SJSA1 (cell line): ENCODE data around the gene A3GALT2. TPM values are rescaled to one million over a fixed set of nuclear protein-coding genes. Genes with fewer than 3 reads are reported as not detected.

Experiments
- DNase-seq, 2 experiments: peaks; one replicate each; pipeline ENCODE4 v3.0.0-alpha.2; 2015 to 2020; ENCODE audit warnings: low spot score in 2 of 2, low read depth in 1 of 2
- H3K27ac ChIP-seq: fragments of 250-450 bp; sonication (Bioruptor Pico); 2 replicates; pipeline ENCODE4 v1.5.1; 2020; ENCODE audit warnings: mild to moderate bottlenecking, moderate library complexity
- H3K27me3 ChIP-seq: fragments of 250-450 bp; sonication (Bioruptor Pico); replicated peaks from 2 replicates; pipeline ENCODE4 v1.5.1; 2020; ENCODE audit warnings: mild to moderate bottlenecking, moderate library complexity
- H3K36me3 ChIP-seq: fragments of 250-450 bp; sonication (Bioruptor Pico); 2 replicates; pipeline ENCODE4 v1.5.1; 2020; ENCODE audit warnings: mild to moderate bottlenecking
- H3K4me1 ChIP-seq: fragments of 250-450 bp; sonication (Bioruptor Pico); replicated peaks from 2 replicates; pipeline ENCODE4 v1.6.1; 2021; ENCODE audit warnings: mild to moderate bottlenecking
- H3K4me3 ChIP-seq: fragments of 250-450 bp; sonication (Bioruptor Pico); 2 replicates; pipeline ENCODE4 v1.5.1; 2020; ENCODE audit warnings: mild to moderate bottlenecking
- H3K9me3 ChIP-seq: fragments of 250-450 bp; sonication (Bioruptor Pico); replicated peaks from 2 replicates; pipeline ENCODE4 v1.5.1; 2020; ENCODE audit warnings: mild to moderate bottlenecking
- total RNA-seq: library from RNA; depleted of rRNA; stranded (reverse); fragments of >200 nt; shearing (Covaris generic); gene quantifications from 2 replicates; pipeline ENCODE4 v1.2.3, GENCODE V29; 2014

A3GALT2 gene
- total RNA-seq, 1 experiment from 2014 or later, result not detected

DNA sequence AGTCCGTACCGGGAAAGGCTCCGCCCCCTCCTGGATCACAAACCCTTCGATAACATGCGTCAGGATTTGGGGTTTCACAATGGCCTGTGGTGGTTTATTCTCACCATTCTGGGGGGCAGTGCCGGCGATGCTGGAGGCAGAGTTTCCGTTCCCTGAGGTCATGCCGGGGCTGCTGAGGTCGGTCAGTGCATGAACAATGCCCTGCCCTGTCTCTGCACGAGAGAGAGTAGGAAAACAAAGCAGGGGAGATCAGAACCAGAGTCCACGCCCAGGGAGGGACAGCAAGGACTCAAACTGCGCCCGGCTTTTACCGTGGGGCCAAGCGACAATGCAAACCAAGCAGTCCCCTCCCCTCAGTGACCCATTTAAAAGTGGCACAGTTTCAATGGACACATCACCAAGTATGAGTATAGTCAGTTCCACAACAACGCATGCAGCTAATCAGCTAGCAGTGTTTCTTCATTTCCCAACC, 13.2 kb upstream of the A3GALT2 start:
- H3K36me3 ChIP-seq, result peaks cover 67% of the 10 kb centered on the region
- peaks cover 22% of the 10 kb centered on the region for H3K4me1 ChIP-seq
- no peak overlapping the region for H3K27ac ChIP-seq
- no peaks in the 10 kb centered on the region for H3K9me3 ChIP-seq
- no peaks in the 10 kb centered on the region for H3K27me3 ChIP-seq
- DNase-seq, result no peak
- no peak overlapping the region for H3K4me3 ChIP-seq

DNA sequence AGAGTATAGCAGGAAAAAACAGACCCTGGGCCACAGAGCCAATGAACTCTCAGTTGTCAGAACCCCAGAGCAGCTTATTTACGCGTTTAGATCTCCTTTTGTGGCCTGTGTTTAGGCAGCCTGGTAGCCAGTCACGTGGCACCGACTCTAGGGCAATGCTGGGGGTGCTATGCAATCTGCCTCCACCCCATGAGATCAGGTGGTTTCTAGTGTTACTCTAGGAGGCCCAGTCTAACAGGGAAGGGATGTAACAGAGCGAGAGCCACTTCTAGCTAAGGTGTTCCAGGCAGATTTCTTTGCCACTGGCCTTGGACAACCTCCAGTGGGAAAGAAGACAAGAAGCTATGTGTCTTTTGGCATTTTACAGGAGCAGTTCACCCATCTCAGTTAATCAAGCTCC, 12.0 kb upstream of the A3GALT2 start:
- Histone ChIP-seq H3K36me3 (peaks cover 76% of the 10 kb centered on the region), H3K4me3 (no peak overlapping the region), H3K27ac (no peak overlapping the region), H3K4me1 (peaks cover 13% of the 10 kb centered on the region), H3K9me3 (no peaks in the 10 kb centered on the region), H3K27me3 (no peaks in the 10 kb centered on the region)
- DNase-seq, result no peak

DNA sequence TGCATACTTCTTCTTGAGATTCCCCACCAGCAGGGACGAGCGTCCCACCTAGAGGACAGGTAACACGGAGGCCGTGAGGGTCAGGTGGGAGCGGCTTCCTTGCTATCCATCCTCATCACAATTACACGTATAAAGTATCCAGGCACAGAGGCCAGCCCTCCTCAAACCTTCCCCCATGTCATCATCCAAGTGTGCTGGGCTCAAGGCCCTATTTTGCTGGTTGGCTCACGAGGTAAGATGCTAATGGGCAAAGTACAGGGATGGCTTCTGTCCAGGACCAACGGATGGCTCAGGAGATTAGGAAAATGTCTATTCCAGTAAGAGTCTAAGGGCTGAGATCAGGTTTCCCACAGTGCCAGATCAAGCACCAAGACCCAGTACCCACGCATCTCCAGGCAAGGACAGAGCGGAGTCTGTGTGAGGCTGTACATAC, 11.5 kb upstream of the A3GALT2 start:
- DNase-seq, result no peak
- H3K27ac ChIP-seq, result no peak overlapping the region
- H3K4me3 ChIP-seq, result no peak overlapping the region
- no peaks in the 10 kb centered on the region for H3K9me3 ChIP-seq
- no peaks in the 10 kb centered on the region for H3K27me3 ChIP-seq
- H3K4me1 ChIP-seq, result peaks cover 13% of the 10 kb centered on the region
- peaks cover 82% of the 10 kb centered on the region for H3K36me3 ChIP-seq

DNA sequence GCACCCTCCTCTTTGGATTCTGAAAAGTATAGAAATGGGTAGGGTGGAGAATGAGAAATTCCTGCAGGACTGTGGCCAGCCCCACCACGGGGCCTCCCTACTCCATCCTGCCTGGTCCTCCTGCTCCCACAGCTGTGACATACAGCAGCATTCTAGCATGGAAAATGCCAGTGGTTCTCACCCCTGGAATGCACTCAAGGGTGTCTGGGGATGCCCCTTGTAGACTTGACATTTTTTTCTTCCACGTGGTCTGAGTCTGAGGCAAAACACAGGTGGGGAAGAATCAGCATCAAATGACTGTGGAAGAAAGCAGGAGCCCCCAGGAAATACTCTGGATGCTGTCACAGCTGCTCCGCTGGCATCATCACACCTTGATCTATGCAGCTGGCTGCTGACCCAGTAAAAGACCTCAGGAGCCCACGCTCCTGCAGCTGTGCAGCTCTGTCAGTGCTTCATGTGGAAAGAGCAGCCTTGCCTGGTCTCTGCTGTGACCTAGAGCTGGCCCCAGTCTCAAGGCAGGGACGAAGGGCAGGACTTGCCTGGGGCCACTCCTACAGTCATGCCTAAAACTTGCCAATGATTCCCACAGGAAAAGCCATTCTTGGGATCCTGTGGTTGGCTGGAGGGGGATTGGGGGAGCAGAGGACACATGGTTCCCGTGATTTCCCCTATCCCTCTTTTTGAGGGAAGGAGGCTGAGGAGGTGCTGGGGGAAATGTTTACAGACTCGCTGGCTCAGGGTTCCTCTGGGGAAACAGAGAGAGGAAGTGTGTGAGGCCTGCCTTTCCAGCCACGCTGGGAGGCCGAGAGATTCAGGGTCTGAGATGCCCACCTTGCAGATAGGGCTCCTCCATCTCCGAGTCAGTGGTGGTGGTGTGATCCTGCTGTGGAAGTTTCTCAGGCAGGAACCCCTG, 10.8 kb upstream of the A3GALT2 start:
- H3K27me3 ChIP-seq, result no peaks in the 10 kb centered on the region
- no peak overlapping the region for H3K27ac ChIP-seq
- H3K9me3 ChIP-seq, result no peaks in the 10 kb centered on the region
- peaks cover 88% of the 10 kb centered on the region for H3K36me3 ChIP-seq
- no peak for DNase-seq
- no peak overlapping the region for H3K4me3 ChIP-seq
- H3K4me1 ChIP-seq, result peaks cover 8% of the 10 kb centered on the region

DNA sequence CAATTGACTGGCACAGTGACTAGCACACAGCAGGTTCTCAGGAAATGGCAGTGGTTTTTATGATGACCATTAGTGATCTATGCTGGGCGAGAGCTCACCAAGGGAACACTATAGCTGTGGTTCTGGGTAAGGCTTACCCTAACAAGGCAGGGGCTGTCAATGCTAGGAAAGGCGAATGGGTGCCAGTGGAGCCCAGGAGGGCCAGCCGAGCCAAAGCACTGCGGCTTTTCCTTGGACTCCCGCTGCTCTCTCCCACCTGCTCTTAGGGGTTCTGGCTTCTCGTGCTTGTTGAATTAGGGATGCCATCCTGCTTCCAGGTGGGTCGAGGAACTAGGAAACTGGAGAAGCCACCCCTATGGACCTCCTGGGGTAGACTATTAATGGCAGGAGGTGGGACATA, 10.0 kb upstream of the A3GALT2 start:
- H3K4me1 ChIP-seq, result peaks cover under 1% of the 10 kb centered on the region
- H3K36me3 ChIP-seq, result peaks cover 94% of the 10 kb centered on the region
- DNase-seq, result no peak
- no peak overlapping the region for H3K4me3 ChIP-seq
- H3K27me3 ChIP-seq, result no peaks in the 10 kb centered on the region
- H3K9me3 ChIP-seq, result no peaks in the 10 kb centered on the region
- H3K27ac ChIP-seq, result no peak overlapping the region

DNA sequence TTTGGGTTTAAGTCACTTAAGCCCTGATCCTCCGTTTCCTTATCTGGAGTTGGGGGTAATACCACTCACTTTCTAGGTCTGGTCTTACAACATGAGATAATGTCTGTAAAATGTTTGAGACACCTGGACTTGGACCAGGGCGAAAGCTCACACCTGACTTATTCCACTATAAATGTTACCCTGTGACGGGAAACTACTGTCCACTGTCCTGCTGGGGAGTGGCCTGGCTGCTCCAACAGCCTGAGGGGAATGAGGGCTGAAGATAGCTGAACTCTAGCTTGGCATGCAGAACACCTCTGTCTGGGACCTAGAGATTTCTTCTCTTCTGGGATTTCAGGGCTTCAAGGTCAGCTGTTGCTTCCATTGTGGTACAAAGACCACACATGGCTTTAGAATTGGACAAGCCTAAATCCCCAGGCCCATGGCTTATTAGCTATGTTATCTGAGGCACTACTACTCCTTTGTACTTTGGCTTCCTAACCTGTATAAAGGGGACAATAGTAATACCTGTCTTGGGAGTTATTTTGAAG, 9.5 kb upstream of the A3GALT2 start:
- Histone ChIP-seq H3K9me3 (no peaks in the 10 kb centered on the region), H3K4me1 (no peaks in the 10 kb centered on the region), H3K36me3 (peaks cover 97% of the 10 kb centered on the region), H3K27me3 (no peaks in the 10 kb centered on the region), H3K4me3 (no peak overlapping the region), H3K27ac (no peak overlapping the region)
- no peak for DNase-seq

DNA sequence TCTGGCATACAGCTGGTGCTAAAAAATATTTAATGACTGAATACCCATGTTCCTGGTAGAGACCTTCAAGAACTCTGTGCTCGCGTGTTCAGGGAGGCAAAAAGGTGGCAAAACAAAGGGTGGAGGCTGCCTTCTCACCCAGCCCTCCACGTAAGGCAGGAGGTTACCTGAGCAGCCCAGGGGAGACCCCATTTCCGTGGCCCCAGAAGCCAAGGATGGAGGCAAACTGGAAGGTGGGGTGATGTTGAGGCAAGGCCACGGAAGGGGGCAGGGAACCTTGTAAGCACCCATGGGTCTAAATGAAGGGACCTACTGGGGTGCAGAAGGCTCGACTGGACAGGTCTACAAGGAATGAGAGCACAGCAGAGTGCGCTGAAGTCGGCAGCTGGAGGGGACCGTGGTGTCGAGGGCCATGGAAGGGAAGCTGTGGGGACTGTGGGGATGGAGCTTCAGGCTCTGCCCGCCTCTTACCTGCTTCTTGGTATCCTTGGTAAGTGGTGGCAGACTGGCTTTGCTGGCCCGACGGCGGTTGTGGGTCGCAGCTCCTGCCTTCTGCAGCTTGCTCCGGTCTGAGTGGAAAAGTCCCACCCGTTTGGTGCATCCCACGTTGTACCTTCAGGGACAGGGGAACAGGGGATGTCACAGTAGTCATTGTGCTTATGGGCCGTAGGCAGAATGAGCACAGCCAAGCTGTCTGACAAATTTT, 8.9 kb upstream of the A3GALT2 start:
- H3K27ac ChIP-seq, result no peak overlapping the region
- H3K27me3 ChIP-seq, result no peaks in the 10 kb centered on the region
- no peaks in the 10 kb centered on the region for H3K9me3 ChIP-seq
- no peak for DNase-seq
- no peaks in the 10 kb centered on the region for H3K4me1 ChIP-seq
- peaks cover 100% of the 10 kb centered on the region for H3K36me3 ChIP-seq
- no peak overlapping the region for H3K4me3 ChIP-seq

DNA sequence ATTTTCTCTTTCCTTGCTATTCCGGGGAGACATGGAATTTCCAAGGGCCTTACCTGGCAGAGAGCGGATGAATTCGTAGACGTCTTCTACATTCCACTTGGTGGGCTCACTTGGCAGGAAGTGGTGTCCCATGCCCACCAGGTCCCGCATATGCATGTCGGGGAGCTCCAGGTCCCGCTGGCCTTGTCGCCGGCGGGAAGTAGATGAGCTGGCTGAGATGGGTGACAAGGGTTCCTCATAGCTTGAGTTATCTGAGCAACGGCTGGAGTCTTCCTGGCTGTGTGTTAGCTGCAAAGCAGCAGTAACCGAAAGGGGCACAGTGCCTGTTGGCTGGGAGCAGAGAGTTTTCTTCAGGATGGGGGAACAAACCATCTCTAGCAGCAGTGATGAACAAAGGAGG, 7.9 kb upstream of the A3GALT2 start:
- Histone ChIP-seq H3K4me3 (no peak overlapping the region), H3K36me3 (peaks cover 100% of the 10 kb centered on the region), H3K27ac (no peak overlapping the region), H3K27me3 (no peaks in the 10 kb centered on the region), H3K9me3 (no peaks in the 10 kb centered on the region), H3K4me1 (no peaks in the 10 kb centered on the region)
- DNase-seq, result no peak

DNA sequence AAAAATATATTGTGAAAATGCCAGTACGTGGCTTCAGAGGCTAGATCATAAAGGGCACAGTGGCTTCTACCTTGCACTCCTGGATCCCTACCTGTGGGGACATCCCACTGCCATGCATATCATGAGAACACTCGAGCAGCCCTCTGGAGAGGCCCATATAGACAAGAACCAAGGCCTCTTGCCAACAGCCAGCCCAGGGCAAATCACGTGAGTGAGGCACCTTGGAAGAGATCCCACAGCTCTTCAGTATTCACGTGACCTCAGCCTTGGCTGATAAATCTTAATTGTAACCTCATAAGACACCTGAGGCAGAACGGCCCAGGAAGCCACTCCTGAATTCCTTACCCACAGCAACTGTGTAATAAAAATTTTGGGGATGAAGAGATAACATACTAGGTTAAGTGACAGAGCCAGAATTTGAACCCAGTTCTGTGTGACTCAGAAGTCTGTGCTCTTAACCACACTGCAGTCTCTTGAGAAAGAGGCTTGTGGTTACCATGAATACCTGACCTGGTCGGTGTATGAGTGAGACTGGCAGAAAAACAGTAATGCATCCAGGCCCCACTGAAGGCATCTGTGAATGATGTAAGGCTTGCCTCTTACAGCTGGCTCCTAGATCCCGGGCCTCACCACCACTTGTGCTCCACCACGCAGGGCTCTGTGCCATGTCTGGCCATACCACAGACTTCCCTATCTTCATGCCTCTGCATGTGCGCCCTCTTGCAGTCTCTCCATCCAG, 6.9 kb upstream of the A3GALT2 start:
- H3K27ac ChIP-seq, result no peak overlapping the region

DNA sequence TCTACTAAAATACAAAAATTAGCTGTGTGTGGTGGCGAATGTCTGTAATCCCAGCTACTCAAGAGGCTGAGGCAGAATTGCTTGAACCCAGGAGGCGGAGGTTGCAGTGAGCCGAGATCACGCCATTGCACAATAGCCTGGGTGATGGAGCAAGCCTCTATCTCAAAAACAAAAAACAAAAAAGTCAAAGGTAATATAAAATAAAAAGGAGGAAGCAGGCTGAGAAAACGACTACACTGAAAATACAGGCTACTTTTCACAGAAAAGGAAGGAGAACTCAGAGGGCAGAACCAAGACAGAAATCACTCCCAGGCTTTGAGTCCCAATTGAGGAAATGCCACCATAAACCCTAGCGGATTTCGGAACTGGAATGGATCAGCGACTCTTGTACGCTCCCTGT, 5.9 kb upstream of the A3GALT2 start:
- H3K4me3 ChIP-seq, result no peak overlapping the region
- H3K27ac ChIP-seq, result no peak overlapping the region
- H3K27me3 ChIP-seq, result no peaks in the 10 kb centered on the region
- H3K9me3 ChIP-seq, result no peaks in the 10 kb centered on the region
- H3K4me1 ChIP-seq, result no peaks in the 10 kb centered on the region
- peaks cover 94% of the 10 kb centered on the region for H3K36me3 ChIP-seq
- no peak for DNase-seq

More for the DNA sequence above, 6.9 kb upstream of the A3GALT2 start:
- Histone ChIP-seq H3K36me3 (peaks cover 100% of the 10 kb centered on the region), H3K27me3 (no peaks in the 10 kb centered on the region), H3K4me1 (no peaks in the 10 kb centered on the region), H3K9me3 (no peaks in the 10 kb centered on the region), H3K4me3 (no peak overlapping the region)
- no peak for DNase-seq

DNA sequence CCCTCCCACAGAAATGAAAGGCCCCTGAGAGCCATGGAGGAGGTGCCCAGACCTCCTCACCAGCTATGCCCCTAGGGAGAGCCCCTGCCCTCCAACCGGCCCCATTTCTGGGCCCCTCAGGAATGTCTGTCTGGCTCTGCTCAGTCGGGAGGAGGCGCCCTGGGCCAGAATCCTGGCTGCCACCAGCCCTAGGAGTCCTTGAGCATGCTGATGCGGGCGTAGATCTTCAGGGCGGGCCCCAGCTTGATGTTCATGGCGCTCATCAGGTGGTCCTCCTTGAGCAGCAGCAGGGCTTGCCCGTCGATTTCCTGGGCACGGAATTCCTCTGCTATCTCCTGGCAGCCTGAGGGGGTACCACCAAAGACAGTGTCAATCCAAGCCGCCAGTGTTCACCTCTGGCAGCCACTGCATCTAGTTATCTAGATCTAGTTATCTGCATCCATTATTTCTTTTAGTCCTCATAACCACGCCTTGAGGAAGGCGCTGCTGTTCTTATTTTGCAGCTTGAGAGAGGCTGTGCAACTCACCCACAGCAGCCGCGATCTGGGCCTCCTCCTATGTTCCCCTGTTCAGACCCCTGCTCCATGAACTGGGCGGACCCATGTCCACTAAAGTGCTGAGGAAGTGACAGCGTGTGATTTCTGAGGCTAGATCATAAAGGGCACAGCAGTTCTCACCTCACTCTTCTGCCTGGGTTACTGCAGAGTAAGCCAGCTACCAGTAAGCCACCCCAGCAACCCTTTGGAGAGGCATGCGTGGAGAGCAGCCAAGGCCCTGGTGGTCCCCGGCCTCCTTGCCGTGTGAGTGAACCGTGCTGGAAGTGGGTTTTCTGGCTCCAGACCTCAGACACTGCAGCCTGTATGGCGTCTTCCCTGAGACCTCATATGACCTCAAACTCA, 4.0 kb upstream of the A3GALT2 start:
- Histone ChIP-seq H3K27ac (no peak overlapping the region), H3K36me3 (peaks cover 76% of the 10 kb centered on the region), H3K4me1 (no peaks in the 10 kb centered on the region), H3K4me3 (no peak overlapping the region), H3K27me3 (no peaks in the 10 kb centered on the region), H3K9me3 (no peaks in the 10 kb centered on the region)
- no peak for DNase-seq

DNA sequence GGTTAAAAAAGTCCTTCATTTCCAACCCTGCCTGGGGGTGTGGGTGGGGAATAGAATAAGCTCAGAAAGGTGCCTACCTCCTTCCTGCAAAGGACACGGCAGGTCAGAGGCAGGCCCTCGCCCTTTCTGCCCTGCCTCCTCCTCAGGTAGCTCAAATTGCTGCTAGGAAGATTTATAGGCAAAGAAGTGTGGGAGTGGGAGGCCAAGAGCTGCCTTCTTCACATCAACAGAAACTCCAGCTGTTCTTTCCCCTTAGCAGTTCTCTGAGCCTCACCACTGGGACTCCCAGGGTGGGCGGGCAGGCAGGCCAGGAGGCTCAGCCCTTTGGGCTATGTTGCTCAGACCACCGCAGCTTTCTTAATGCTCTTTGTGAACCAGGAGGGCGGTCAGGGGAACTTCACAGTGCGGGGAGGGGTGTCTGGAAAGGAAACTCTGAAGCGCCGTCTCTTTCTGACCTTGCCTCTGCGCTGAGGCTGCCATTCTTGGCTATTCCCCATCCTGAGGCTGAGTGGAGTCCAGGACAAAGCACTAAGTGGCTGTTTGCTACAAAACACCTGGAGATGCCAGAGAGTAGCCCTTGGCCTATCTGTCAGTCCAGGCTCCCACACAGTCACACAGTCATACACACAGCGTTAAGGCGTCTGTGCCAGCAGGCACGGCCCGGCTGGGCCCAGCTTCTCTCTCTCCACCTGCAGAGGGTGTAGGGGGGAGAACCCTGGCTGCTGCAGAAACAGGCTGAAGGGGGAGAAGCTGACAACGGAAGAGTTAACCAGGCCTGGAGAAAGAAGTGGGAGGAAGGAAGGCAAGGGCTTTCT, 3.0 kb upstream of the A3GALT2 start:
- no peak for DNase-seq
- no peaks in the 10 kb centered on the region for H3K27me3 ChIP-seq
- peaks cover 65% of the 10 kb centered on the region for H3K36me3 ChIP-seq
- no peaks in the 10 kb centered on the region for H3K9me3 ChIP-seq
- no peak overlapping the region for H3K27ac ChIP-seq
- no peaks in the 10 kb centered on the region for H3K4me1 ChIP-seq
- no peak overlapping the region for H3K4me3 ChIP-seq
